Neural crest cell (in vitro differentiated cells): ENCODE results near the gene ANTKMT. TPM values are rescaled to one million over a fixed set of nuclear protein-coding genes. Genes with fewer than 3 reads are reported as not detected.

Experiments used
- DNase-seq: peaks from one replicate; pipeline ENCODE4 v3.0.0; 2021; ENCODE audit warnings: low read depth, mixed read lengths, low spot score
- H3K27ac Mint-ChIP-seq: one replicate; pipeline ENCODE4 v1.8.0; 2021; ENCODE audit warnings: mild to moderate bottlenecking, mixed read lengths; ENCODE audit not compliant: unreplicated experiment
- H3K27me3 Mint-ChIP-seq: 2 replicates; pipeline ENCODE4 v1.8.0; 2021; ENCODE audit warnings: low read depth, mild to moderate bottlenecking, mixed read lengths
- H3K36me3 Mint-ChIP-seq: 2 replicates; pipeline ENCODE4 v1.8.0; 2021; ENCODE audit warnings: low read depth, mild to moderate bottlenecking, mixed read lengths
- H3K4me1 Mint-ChIP-seq: 2 replicates; pipeline ENCODE4 v1.8.0; 2021; ENCODE audit warnings: mixed read lengths
- H3K4me3 Mint-ChIP-seq: one replicate; pipeline ENCODE4 v1.8.0; 2021; ENCODE audit warnings: mild to moderate bottlenecking, mixed read lengths
- H3K9me3 Mint-ChIP-seq: 2 replicates; pipeline ENCODE4 v1.8.0; 2021; ENCODE audit warnings: mixed read lengths
- total RNA-seq: library from RNA; stranded (reverse); gene quantifications from 2 replicates; pipeline ENCODE4 v1.2.1, GENCODE V29; 2021
- TF ChIP-seq, protein P1 (sequence below): fragments of 200-600 bp; sonication (generic); conservative IDR thresholded peaks from 2 replicates; pipeline ENCODE4 v1.5.0; 2021; ENCODE audit warnings: antibody characterized with exemption, mild to moderate bottlenecking

Gene ANTKMT
- total RNA-seq, 1 donor from 2014 or later = 51.1 TPM

DNA sequence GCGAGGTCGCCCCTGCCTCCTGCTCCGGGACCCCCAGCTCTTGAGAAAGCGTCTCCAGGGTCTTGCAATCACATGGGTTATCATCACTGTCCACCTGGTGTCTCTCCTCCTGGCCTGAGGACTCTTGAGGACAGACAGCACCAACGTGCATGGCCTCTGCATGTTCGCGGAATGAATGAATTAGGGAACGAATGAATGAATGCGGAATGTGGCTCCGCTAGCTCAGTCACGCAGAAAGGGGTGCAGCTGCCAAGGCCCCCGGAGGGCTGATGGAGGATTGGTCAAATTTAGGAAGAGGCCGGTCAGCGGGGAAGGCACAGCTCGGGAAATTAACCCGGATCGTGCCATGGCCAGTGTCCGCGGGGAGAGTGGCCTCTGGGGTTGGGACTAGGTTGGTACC lies 18.6 kb upstream of the ANTKMT start:
- peaks cover 86% of the 10 kb centered on the region for H3K27me3 Mint-ChIP-seq
- no peak overlapping the region for H3K4me3 Mint-ChIP-seq
- H3K9me3 Mint-ChIP-seq = no peaks in the 10 kb centered on the region

DNA sequence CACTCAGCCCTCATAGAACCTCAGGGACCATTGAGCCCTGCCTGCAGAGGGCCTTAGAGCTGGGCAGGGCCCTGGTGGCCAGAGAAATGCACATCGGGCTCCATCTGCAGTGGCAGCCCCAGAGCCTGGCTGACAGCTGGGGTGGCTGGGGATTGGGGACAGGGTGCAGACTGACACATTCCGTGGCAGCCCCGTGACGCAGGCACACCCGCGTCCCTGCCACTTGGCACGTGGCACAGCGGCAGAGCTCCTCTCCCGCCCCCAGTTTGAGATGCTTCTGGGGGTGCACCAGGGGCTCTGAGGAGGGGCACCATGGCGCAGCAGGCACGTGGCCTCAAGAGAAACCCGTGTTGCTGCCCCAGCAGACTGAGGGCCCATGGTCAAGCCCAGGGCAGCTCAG lies 17.5 kb upstream of the ANTKMT start:
- Mint-ChIP-seq H3K4me3 (no peak overlapping the region), H3K36me3 (no peaks in the 10 kb centered on the region), H3K4me1 (no peaks in the 10 kb centered on the region), H3K27ac (no peak overlapping the region), H3K27me3 (peaks cover 84% of the 10 kb centered on the region), H3K9me3 (no peaks in the 10 kb centered on the region)
- TF ChIP-seq, protein P1, sequence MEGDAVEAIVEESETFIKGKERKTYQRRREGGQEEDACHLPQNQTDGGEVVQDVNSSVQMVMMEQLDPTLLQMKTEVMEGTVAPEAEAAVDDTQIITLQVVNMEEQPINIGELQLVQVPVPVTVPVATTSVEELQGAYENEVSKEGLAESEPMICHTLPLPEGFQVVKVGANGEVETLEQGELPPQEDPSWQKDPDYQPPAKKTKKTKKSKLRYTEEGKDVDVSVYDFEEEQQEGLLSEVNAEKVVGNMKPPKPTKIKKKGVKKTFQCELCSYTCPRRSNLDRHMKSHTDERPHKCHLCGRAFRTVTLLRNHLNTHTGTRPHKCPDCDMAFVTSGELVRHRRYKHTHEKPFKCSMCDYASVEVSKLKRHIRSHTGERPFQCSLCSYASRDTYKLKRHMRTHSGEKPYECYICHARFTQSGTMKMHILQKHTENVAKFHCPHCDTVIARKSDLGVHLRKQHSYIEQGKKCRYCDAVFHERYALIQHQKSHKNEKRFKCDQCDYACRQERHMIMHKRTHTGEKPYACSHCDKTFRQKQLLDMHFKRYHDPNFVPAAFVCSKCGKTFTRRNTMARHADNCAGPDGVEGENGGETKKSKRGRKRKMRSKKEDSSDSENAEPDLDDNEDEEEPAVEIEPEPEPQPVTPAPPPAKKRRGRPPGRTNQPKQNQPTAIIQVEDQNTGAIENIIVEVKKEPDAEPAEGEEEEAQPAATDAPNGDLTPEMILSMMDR = no peak
- DNase-seq = no peak

More for the DNA sequence above, 18.6 kb upstream of the ANTKMT start:
- H3K36me3 Mint-ChIP-seq = no peaks in the 10 kb centered on the region
- no peak overlapping the region for H3K27ac Mint-ChIP-seq
- TF ChIP-seq, protein P1 = no peak
- DNase-seq = no peak
- no peaks in the 10 kb centered on the region for H3K4me1 Mint-ChIP-seq

DNA sequence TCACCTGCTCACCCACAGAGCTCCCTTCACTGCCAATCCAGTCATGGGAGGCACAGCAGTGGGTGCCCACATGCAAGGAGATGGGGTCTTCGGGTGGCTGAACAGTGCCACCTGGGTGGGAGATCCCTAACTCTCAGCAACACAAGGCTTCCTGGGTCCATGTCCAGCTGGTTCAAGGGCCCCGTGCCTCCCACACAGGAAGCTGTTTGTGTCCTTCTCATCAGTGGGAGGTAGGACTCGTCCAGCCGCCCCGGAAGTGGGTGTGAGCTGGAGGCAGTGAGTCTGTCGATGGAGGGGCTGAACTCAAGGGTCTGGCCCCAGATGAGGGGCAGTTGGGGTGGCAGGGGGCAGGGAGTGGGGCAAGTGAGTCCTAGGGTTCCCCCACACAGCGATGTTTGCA lies 16.9 kb upstream of the ANTKMT start:
- Mint-ChIP-seq H3K9me3 (no peaks in the 10 kb centered on the region), H3K4me1 (no peaks in the 10 kb centered on the region), H3K27me3 (peaks cover 84% of the 10 kb centered on the region), H3K27ac (no peak overlapping the region), H3K4me3 (no peak overlapping the region), H3K36me3 (no peaks in the 10 kb centered on the region)
- no peak for DNase-seq
- TF ChIP-seq, protein P1 = no peak

DNA sequence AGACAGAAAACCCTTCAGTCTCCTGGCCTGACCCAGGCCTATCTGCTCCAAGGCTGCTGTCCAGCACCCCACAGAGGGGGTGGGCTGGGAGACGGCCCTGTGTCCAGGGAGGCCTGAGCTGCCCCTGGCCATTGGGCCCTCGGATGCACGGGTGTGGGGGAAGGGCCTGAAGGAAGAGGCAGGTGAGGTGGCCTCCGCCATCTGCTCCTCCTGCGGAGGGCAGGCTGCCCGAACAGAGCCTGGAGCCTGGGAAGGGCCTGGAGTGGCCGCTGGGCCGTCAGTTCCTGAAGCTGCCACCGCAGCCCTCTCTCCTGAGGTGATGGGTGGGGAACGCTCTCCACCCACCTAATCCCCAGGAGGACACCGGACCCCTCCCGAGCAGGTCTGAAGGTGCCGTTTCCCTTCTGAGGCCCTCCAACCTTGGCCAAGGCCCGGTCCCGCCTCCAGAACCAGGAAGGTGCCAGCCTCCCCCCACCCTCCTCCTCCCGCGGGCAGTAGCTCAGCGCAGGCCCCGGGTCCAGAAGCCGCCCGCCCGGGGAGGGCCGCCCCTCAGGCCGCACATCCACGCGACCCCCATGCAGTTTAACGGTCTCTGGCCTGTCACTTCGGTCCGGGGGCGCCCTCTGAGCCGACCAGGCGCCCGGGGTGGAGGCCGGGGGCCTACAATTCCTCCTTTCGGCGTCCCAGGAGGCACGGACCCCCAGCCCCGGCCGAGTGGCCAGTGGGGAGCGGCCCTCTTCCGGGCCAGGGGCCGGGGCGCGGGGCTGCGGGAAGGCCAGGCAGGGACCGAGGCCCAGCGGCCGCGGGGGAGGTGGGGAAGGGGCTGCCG lies 16.2 kb upstream of the ANTKMT start:
- no peaks in the 10 kb centered on the region for H3K36me3 Mint-ChIP-seq
- no peaks in the 10 kb centered on the region for H3K9me3 Mint-ChIP-seq
- H3K27me3 Mint-ChIP-seq = peaks cover 84% of the 10 kb centered on the region
- TF ChIP-seq, protein P1 = no peak
- no peak for DNase-seq
- no peak overlapping the region for H3K4me3 Mint-ChIP-seq
- no peak overlapping the region for H3K27ac Mint-ChIP-seq
- peaks cover 6% of the 10 kb centered on the region for H3K4me1 Mint-ChIP-seq

DNA sequence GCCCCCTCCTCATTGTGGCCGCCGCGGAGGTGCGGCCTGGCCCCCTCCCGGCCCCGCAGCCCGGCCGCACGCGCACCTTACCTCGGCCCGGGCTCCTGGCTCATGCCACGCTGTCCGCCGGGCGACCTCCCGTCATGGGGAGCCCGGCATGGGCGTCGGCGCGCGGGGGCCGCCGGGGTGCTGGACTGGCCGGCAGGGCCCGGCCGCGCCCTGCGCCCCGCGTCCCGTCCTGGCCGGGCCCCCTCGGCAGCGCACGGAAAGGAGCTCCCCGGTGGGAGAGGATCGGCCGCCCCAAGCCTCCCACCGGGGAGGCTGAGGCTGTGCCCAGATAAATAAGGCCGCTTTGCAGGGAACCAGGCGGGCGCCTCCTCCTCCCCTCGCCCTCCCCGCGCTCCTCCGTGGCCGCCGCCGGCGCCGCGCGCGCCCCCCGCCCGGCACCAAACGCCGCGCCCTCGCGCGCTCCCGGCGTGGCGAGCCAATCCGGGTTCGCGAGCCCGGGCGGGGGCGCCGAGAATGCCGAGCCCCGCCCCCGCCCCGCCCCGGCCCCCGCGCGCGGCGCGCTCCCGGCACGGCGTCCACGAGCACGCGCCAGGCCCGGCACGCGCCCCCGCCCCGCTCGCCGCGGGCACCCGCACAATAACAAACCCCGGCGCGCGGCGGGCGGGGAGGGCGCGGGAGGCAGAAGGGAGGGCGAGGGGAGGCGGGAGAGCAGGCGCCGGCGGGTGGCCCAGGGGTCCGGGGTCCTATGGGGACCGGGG lies 15.3 kb upstream of the ANTKMT start, which contains the start of gene FBXL16:
TSS of gene FBXL16 (minus strand) at position 371 of the 758 bp plus-strand sequence. CDS start 8,396 bp downstream, outside the sequence.
- Mint-ChIP-seq H3K27me3 (peaks cover 81% of the 10 kb centered on the region), H3K4me1 (peaks cover 12% of the 10 kb centered on the region), H3K4me3 (no peak within 1 kb of the TSS), H3K36me3 (no peaks in the 10 kb centered on the region), H3K9me3 (no peaks in the 10 kb centered on the region), H3K27ac (no peak within 1 kb of the TSS)
- DNase-seq = no peak
- TF ChIP-seq, protein P1 = no peak
